ENCODE measurements around the gene SLC10A4.

DNA sequence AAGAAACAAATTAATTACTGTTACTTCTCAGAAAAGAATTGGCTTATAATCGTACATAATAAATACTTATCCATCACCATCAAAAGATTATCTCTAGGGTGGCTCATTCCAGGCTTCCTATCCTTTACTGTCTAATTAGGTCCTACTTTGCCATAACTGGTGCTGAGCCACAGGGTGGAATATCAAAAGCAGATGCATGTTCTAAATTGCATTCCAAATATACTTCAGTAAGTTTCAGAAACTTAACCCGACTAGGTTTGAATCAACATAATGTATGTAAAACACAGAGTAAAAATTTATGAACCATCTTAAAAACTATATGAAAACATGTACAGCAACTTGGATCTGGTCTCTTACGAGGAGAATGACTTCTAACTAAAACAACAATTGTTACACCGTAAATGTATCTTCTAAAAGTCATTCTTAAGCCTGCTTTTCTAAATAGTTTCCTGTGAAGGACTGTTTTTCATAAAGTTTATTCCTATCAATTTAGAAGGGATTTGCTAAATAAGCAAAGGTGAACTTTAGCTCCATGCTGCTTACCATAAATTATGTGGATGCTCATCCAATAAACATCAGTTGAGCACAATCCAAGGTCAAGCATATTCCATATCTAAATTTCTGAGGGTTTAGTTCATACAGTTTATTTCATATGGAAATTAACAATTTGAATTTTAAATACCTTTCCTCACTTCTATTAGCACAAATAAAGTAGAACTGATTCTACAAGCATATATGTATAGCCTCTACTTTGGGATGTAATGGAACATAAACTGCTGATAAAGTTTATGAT lies 20.3 kb downstream of the SLC10A4 start:
- TF ChIP-seq CTCF (IDR thresholded peaks at IDR 0.05), result no peak
- TF ChIP-seq POLR2A (IDR thresholded peaks at IDR 0.05), result no peak

Measured in vagina (tissue), 2 donors.